Stimulated activated effector memory CD8-positive, alpha-beta T cell treated with anti-CD3 and anti-CD28 coated beads, Interleukin-12 subunit alpha, Interleukin-12 subunit beta, amount 100 ng/mL, for 72 hours (primary cell): ENCODE measurements around the gene ZC3H4.
"Not testable (repeated sequence)": the region's sequence is repeated elsewhere in the genome, so short reads cannot be mapped to it uniquely, and the experiment has no call there.

Experiments used
- ATAC-seq: fragments of 150-1000 bp; cut with Tn5 transposase; 2 replicates; pipeline ENCODE4 v1.10.0; 2021
- DNase-seq, 2 donors: peaks; one replicate each; pipeline ENCODE4 v3.0.0; 2021 to 2022; ENCODE audit warnings: low spot score in 2 of 2
- H3K27ac Mint-ChIP-seq: one replicate; pipeline ENCODE4 v1.8.0; 2022; ENCODE audit warnings: mild to moderate bottlenecking, mixed read lengths
- H3K36me3 Mint-ChIP-seq: one replicate; pipeline ENCODE4 v1.8.0; 2022; ENCODE audit warnings: mild to moderate bottlenecking, mixed read lengths
- H3K4me1 Mint-ChIP-seq: one replicate; pipeline ENCODE4 v1.8.0; 2022; ENCODE audit warnings: mixed read lengths
- H3K4me3 Mint-ChIP-seq: one replicate; pipeline ENCODE4 v1.8.0; 2022; ENCODE audit warnings: mild to moderate bottlenecking, mixed read lengths
- H3K9me3 Mint-ChIP-seq: one replicate; pipeline ENCODE4 v1.8.0; 2022; ENCODE audit warnings: mixed read lengths

ZC3H4 gene

DNA sequence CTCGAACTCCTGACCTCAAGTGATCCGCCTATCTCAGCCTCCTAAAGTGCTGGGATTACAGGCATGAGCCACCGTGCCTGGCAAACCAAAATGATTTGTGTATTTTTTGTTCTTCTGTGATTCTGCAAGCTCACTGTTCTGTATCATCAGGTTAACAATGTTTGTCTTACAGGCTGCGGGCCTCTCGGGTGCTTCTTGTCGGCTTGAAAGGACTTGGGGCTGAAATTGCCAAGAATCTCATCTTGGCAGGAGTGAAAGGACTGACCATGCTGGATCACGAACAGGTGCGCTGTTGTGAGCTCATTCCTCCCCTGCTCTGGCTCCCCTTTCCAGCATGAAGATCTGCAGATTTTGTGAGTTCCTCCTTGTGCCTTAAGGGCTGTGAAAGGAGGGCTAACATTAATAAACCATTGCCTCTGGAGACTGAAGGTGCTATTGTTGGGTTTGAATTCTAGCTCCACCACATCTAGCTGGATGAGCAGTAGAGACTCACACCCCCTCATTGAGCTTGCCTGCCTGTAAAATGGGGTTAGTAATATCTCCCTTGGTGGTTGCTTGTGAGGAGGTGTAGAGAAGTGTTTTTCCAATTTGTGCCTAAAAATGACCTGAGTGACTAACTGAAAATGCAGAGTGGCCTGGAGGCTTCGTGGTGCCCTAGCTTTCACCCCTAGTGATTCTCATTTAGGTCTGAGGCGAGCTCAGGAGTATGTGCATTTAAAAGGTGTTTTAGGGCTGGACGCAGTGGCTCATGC, 29.9 kb upstream of the ZC3H4 start:
- Mint-ChIP-seq H3K36me3 (peaks cover 99% of the 10 kb centered on the region), H3K27ac (no peak overlapping the region), H3K4me1 (peaks cover 56% of the 10 kb centered on the region), H3K9me3 (no peaks in the 10 kb centered on the region), H3K4me3 (no peak overlapping the region)
- DNase-seq: no peak
- ATAC-seq: peak; percentile 82

DNA sequence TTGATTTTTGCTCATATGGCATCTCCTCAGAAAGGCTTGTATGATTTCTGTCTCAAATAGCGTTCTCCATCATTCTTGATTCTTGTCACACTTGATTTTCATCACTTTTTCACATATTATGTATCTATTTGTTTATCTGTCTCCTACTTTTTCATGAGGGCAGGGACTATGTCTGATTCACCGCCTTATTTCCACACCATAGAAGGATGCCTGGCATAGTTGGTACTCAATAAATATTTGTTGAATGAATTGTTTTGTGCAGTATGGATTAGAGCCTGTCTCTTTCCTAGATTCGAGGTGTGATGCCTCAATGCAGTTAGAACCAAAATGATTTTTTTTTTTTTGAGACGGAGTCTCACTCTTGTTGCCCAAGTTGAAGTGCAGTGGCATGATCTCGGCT, 29.2 kb upstream of the ZC3H4 start:
- no peak for ATAC-seq
- H3K4me1 Mint-ChIP-seq: peaks cover 54% of the 10 kb centered on the region
- DNase-seq: no peak
- H3K4me3 Mint-ChIP-seq: no peak overlapping the region
- H3K27ac Mint-ChIP-seq: peak overlapping the region; percentile 19
- no peaks in the 10 kb centered on the region for H3K9me3 Mint-ChIP-seq
- H3K36me3 Mint-ChIP-seq: peaks cover 99% of the 10 kb centered on the region

DNA sequence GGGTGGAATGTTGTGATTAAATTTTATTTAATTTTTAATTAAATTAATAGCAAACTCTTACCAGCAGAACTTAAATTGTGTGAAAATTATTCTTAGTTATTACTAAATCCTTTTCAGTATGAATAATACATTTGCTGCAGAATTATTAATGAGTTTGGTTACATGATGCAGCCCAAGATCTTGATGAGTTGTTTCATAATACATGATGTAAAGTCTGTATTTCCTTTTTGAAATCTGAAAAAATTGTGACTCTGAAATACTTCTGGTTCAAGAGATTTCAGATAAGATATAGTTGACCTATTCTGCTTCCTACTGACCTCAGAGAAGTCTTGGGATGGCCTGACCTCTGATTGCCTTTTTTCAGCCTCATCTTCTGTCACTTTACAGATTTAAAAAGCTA, 28.1 kb upstream of the ZC3H4 start:
- DNase-seq (no peak), ATAC-seq (no peak)
- peaks cover 97% of the 10 kb centered on the region for H3K36me3 Mint-ChIP-seq
- peak overlapping the region; percentile 11 for H3K27ac Mint-ChIP-seq
- H3K9me3 Mint-ChIP-seq: no peaks in the 10 kb centered on the region
- H3K4me3 Mint-ChIP-seq: no peak overlapping the region
- peaks cover 52% of the 10 kb centered on the region for H3K4me1 Mint-ChIP-seq

DNA sequence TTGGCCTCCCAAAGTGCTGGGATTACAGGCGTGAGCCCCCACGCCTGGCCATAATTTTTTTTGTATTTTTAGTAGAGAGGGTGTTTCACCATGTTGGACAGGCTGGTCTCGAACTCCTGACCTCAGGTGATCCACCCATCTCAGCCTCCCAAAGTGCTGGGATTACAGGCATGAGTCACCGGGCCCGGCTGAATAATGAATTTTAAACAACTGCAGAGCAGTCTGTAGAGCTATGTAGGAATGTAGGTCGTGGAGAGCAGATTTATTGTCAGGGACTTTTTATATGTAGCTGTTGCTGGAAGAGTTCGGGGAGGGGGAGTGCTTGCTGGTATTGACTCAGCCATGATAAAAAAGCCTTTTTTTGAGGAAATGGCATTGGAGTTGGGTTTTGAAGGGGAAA, 27.7 kb upstream of the ZC3H4 start:
- not testable (repeated sequence) for ATAC-seq, DNase-seq, H3K4me3 Mint-ChIP-seq, H3K9me3 Mint-ChIP-seq
- peaks cover 97% of the 10 kb centered on the region for H3K36me3 Mint-ChIP-seq
- peak overlapping the region; percentile 11 for H3K27ac Mint-ChIP-seq
- H3K4me1 Mint-ChIP-seq: peaks cover 51% of the 10 kb centered on the region

DNA sequence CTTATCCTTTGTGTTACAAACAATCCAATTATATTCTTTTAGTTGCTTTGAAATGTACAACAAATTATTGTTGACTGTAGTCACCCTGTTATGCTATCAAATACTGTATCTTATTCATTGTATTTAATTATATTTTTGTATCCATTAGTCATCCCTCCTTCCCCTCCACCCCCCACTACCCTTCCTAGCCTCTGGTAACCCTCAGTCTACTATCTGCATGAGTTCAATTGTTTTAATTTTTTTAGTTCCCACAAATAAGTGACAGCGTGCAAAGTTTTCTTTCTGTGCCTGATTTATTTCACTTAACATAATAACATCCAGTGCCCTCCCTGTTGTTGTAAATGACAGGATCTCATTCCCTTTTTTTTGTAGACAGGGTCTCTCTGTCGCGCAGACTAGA, 21.6 kb upstream of the ZC3H4 start:
- peak overlapping the region; percentile 100 for H3K27ac Mint-ChIP-seq
- H3K4me1 Mint-ChIP-seq: peaks cover 76% of the 10 kb centered on the region
- DNase-seq (no peak), ATAC-seq (no peak)
- peaks cover 3% of the 10 kb centered on the region for H3K9me3 Mint-ChIP-seq
- H3K36me3 Mint-ChIP-seq: peaks cover 98% of the 10 kb centered on the region
- no peak overlapping the region for H3K4me3 Mint-ChIP-seq

DNA sequence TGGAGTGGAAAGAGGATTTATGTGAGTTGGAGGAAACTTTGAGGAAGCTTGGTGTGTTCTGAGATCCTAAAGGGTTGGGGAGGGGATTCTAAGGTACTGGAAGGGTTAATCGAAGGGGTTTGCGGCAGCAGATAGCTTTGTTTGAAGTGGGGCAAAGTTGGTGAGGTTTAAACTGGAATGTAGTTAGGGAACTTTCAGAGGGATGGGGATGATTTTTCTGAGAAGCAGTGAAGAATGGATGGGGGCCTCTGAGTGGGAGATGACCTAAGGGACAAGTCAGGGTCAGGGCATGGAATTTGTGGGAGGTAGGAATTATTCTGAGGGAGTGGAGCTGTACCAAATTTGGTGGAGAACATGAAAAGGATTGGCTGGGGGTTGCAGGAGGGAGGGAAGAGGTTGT, 21.0 kb upstream of the ZC3H4 start:
- peaks cover 77% of the 10 kb centered on the region for H3K4me1 Mint-ChIP-seq
- H3K9me3 Mint-ChIP-seq: peaks cover 3% of the 10 kb centered on the region
- H3K36me3 Mint-ChIP-seq: peaks cover 94% of the 10 kb centered on the region
- DNase-seq: no peak
- peak overlapping the region; percentile 99 for H3K4me3 Mint-ChIP-seq
- H3K27ac Mint-ChIP-seq: peak overlapping the region; percentile 100
- no peak for ATAC-seq

DNA sequence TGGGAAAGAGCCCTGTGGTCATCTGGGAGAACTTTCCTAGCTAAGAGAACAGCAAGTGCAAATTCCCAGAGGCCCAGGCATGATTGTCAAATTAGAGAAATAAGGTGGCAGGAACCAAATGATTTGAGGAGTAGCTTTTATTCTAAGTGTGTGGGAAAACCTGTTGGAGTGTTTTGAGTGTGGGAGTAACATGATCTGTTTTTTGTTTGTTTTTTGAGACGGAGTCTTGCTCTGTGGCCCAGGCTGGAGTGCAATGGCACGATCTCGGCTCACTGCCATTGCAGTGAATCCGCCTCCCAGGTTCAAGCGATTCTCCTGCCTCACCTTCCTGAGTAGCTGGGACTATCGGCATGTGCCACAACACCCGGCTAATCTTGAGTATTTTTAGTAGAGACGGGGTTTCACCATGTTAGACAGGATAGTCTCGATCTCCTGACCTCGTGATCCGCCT, 19.5 kb upstream of the ZC3H4 start:
- peak overlapping the region; percentile 99 for H3K4me3 Mint-ChIP-seq

DNA sequence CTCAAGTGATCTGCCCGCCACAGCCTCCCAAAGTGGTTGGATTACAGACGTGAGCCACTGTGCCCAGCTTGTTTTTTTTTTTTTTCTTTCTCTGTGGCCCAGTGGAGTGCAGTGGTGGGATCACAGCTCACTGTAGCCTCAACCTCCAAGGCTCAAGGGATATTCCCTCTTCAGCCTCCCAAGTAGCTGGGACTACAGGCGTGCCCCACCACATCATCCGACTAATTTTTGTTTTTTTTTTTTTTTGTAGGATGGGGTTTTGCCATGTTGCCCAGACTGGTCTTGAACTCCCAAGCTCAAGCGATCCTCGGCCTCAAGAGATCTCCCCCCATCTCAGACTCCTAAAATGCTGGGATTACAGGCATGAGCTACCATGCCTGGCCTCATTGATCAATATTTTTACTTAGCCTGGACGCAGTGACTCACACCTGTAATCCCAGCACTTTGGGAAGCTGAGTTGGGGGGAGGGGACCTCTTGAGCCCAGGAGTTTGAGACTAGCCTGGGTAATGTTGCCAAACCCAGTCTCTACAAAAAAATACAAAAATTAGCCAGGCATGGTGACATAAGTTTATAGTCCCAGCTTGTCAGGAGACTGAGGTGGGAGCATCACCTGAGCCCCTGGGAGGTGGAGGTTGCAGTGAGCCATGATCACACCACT, 18.7 kb upstream of the ZC3H4 start:
- Mint-ChIP-seq H3K4me1 (peaks cover 63% of the 10 kb centered on the region), H3K4me3 (peak overlapping the region; percentile 99), H3K27ac (peak overlapping the region; percentile 100), H3K36me3 (peaks cover 74% of the 10 kb centered on the region), H3K9me3 (peaks cover 3% of the 10 kb centered on the region)
- ATAC-seq: no peak
- DNase-seq: no peak

More for the DNA sequence above, 19.5 kb upstream of the ZC3H4 start:
- Mint-ChIP-seq H3K9me3 (peaks cover 3% of the 10 kb centered on the region), H3K36me3 (peaks cover 79% of the 10 kb centered on the region), H3K4me1 (peaks cover 63% of the 10 kb centered on the region), H3K27ac (peak overlapping the region; percentile 100)
- ATAC-seq: no peak
- no peak for DNase-seq

DNA sequence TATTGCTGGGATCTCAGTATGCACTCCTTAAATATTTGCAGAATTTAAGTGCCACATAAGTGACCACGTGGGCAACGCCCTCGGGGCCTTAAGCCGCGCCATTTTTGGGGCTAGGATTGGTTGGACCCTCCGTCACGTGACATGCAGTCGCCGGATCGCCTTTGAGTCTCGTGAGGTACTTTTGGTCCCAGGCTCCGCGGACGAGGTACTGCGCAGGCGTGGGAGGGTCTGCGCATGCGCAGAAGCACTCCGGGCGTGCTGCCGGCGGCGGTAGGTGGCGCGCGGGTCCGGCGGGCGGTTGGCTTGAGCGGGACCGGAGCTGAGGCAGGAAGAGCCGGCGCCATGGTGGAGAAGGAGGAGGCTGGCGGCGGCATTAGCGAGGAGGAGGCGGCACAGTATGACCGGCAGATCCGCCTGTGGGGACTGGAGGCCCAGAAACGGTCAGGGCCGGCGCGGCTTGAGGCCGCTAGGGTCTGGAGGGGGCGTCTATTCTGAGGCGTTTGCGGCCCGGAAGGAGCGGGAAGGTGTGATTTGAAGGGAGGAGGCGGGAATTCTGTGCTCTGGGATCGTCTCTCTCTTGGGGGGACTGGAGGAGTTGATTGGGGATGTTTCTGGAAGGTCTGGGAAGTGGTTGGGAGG, 17.1 kb upstream of the ZC3H4 start, which contains the start of gene SAE1:
SAE1 (plus strand) TSS at position 247 of the 639 bp plus-strand sequence; CDS start at position 343, 96 bp downstream.
- H3K9me3 Mint-ChIP-seq: peaks cover 3% of the 10 kb centered on the region
- ATAC-seq (peak; percentile 94), DNase-seq (peak; percentile 90 to 98)
- H3K27ac Mint-ChIP-seq: peak within 1 kb of the TSS; percentile 100
- peak within 1 kb of the TSS; percentile 99 for H3K4me3 Mint-ChIP-seq
- H3K36me3 Mint-ChIP-seq: peaks cover 58% of the 10 kb centered on the region
- peaks cover 53% of the 10 kb centered on the region for H3K4me1 Mint-ChIP-seq

DNA sequence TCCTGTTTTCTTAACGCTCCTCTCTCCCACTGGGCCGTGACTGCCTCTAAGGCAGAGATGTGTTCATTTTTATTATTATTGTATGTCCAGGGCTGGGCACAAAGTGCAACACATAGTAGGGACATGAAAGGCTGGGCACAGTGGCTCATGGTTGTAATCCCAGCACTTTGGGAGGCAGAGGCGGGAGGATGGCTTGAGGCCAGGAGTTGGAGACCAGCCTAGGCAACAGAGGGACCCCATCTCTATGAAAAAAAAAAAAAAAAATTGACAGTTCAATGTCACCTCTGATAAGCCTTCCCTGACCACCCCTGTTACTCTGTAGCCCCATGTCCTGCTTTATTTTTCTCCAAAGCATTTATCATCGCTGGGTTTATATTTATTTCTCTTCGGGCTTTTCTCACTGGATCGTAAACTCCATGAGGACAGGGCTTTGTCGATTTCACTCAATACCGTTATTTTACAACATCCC, 16.6 kb upstream of the ZC3H4 start:
- peak overlapping the region; percentile 100 for H3K27ac Mint-ChIP-seq
- H3K9me3 Mint-ChIP-seq: peaks cover 3% of the 10 kb centered on the region
- peak overlapping the region; percentile 99 for H3K4me3 Mint-ChIP-seq
- ATAC-seq (no peak), DNase-seq (no peak)
- H3K36me3 Mint-ChIP-seq: peaks cover 52% of the 10 kb centered on the region
- H3K4me1 Mint-ChIP-seq: peaks cover 48% of the 10 kb centered on the region

DNA sequence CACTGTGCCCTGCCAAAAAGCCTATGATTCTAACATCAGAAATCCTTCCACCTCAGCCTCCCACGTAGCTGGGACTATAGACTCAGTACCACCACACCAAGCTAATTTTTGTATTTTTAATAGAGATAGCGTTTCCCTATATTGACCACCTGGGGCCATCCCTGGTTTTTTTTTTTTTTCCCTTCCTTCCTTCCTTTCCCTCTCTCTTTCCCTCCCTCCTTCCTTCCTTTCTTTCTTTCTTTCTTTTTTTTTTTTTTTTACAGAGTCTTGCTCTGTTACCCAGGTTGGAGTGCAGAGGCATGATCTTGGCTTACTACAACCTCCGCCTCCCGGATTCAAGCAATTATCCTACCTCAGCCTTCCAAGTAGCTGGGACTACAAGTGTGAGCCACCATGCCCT, 16.0 kb upstream of the ZC3H4 start:
- Mint-ChIP-seq H3K4me1 (peaks cover 42% of the 10 kb centered on the region), H3K9me3 (peaks cover 3% of the 10 kb centered on the region), H3K27ac (peak overlapping the region; percentile 100), H3K36me3 (peaks cover 47% of the 10 kb centered on the region), H3K4me3 (no peak overlapping the region)
- no peak for ATAC-seq
- no peak for DNase-seq

DNA sequence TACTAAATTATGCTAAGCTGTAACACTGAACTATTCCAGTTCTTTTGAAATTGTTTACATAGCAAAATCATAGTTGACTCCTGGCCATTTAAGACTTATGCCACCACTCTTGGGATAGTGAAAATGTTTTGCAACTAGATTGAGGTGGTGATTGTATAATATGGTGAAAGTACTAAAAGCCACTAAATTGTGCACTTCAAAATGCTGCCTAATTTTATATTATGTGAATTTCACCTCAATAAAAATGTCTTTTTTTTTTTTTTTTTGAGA, 12.0 kb upstream of the ZC3H4 start:
- H3K36me3 Mint-ChIP-seq: peaks cover 7% of the 10 kb centered on the region
- DNase-seq (no peak), ATAC-seq (no peak)
- H3K9me3 Mint-ChIP-seq: peaks cover 3% of the 10 kb centered on the region
- no peak overlapping the region for H3K27ac Mint-ChIP-seq
- H3K4me3 Mint-ChIP-seq: no peak overlapping the region
- H3K4me1 Mint-ChIP-seq: peaks cover 5% of the 10 kb centered on the region

DNA sequence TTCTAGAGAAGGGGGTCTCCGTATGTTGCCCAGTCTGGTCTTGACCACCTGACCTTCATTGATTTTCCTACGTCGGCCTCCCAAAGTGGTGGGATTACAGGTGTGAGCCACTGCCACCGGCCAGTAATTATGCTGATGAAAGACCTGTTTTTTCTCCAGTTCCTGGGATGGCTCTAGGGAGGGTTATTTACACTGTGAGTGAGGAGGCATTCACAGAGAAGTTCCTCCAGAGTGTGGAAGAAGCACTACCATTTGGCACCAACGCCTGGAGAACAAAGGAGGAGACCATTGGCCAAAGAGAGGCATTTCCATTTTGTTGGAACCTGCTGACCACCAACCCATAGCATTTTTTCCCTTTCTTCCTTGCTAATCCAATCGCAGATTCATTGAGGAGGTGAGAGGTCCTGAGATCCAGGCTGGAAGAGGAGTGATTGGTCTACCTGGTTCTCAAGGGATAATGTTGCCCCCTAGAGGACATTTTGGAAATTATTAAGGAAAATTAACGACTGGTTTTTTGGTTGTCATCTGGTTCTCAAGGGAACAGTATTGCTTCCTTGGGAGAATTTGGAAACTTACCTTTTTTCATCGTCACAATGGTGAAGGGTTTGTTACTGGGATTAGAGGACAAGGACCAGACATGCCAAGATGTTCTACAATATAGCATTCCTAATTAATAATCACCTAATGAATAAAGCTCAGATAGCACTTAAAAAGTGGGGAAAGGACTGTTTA, 11.5 kb upstream of the ZC3H4 start:
- Mint-ChIP-seq H3K4me1 (peaks cover under 1% of the 10 kb centered on the region), H3K27ac (no peak overlapping the region), H3K36me3 (peaks cover 2% of the 10 kb centered on the region), H3K4me3 (no peak overlapping the region), H3K9me3 (no peaks in the 10 kb centered on the region)
- ATAC-seq: peak; percentile 57
- DNase-seq: peak in 1 of 2 donors; percentile 13

DNA sequence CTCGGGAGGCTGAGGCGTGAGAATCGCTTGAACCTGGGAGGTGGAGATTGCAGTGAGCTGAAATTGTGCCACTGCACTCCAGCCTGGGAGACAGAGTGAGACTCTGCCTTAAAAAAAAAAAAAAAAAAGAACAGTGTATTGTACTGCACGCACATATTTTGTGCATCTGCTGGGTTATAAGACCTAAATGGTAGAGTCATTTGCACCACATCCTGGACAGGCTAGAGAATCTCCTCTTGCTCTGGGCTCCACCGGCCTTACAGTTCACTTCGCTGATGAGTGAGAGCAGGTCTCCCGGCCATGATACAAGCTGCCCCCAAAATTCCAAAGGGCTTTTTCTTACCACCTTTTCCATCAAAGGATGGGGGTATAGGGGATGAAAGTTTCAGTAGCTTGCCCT, 9.8 kb upstream of the ZC3H4 start:
- H3K27ac Mint-ChIP-seq: no peak overlapping the region
- DNase-seq: no peak
- no peaks in the 10 kb centered on the region for H3K9me3 Mint-ChIP-seq
- no peaks in the 10 kb centered on the region for H3K36me3 Mint-ChIP-seq
- no peak overlapping the region for H3K4me3 Mint-ChIP-seq
- no peak for ATAC-seq
- no peaks in the 10 kb centered on the region for H3K4me1 Mint-ChIP-seq
